ENCODE data around the gene BTBD10.

GRCh38 chr11:13338427-13339069 is 124.5 kb downstream of the BTBD10 start:
- TF ChIP-seq CTCF (IDR thresholded peaks at IDR 0.05) (no peak), POLR2AphosphoS5 (IDR thresholded peaks at IDR 0.05; ENCODE audit: low read depth, low read length) (no peak)

Measured in Panc1 (cell line).